Coronary artery (tissue), 2 donors: ENCODE measurements around the gene PLEKHO2.
"Not testable (repeated sequence)": the region's sequence is repeated elsewhere in the genome, so short reads cannot be mapped to it uniquely, and the experiment has no call there.

Experiments used
- DNase-seq: peaks from one replicate; pipeline ENCODE4 v3.0.0-alpha.2; 2017; ENCODE audit warnings: low spot score
- H3K27ac ChIP-seq, 2 donors: fragments of 200-600 bp; sonication (generic); one replicate each; pipeline ENCODE4 v1.5.1; 2016 to 2019
- H3K4me3 ChIP-seq: fragments of 200-600 bp; sonication (generic); 2 replicates; pipeline ENCODE4 v1.5.1; 2016; ENCODE audit warnings: mild to moderate bottlenecking, moderate library complexity
- TF ChIP-seq, protein P1 (sequence below): fragments of 200-600 bp; sonication (generic); IDR thresholded peaks from one replicate; pipeline ENCODE4 v1.5.1; 2019; ENCODE audit warnings: antibody characterized with exemption

Gene PLEKHO2

GRCh38 chr15:64813075-64813474 is 28.6 kb upstream of the PLEKHO2 start:
- Histone ChIP-seq H3K27ac (no peak overlapping the region), H3K4me3 (no peak overlapping the region)
- no peak for DNase-seq
- TF ChIP-seq, protein P1, sequence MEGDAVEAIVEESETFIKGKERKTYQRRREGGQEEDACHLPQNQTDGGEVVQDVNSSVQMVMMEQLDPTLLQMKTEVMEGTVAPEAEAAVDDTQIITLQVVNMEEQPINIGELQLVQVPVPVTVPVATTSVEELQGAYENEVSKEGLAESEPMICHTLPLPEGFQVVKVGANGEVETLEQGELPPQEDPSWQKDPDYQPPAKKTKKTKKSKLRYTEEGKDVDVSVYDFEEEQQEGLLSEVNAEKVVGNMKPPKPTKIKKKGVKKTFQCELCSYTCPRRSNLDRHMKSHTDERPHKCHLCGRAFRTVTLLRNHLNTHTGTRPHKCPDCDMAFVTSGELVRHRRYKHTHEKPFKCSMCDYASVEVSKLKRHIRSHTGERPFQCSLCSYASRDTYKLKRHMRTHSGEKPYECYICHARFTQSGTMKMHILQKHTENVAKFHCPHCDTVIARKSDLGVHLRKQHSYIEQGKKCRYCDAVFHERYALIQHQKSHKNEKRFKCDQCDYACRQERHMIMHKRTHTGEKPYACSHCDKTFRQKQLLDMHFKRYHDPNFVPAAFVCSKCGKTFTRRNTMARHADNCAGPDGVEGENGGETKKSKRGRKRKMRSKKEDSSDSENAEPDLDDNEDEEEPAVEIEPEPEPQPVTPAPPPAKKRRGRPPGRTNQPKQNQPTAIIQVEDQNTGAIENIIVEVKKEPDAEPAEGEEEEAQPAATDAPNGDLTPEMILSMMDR, result no peak

DNA sequence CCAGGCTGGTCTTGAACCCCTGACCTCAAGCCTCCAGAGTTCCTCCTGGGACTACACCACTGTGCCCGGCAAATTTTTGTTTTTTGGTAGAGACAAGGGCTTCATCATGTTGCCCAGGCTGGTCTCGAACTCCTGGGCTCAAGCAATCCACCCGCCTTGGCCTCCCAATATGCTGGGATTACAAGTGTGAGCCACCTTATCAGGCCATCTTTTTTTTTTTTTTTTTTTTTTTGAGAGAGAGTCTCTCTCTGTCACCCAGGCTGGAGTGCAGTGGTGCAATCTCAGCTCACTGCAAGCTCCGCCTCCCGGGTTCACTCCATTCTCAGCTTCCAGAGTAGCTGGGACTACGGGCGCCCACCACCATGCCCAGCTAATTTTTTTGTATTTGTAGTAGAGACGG is 27.4 kb upstream of the PLEKHO2 start:
- not testable (repeated sequence) for DNase-seq, H3K27ac ChIP-seq, H3K4me3 ChIP-seq

- DNase-seq, H3K27ac ChIP-seq, H3K4me3 ChIP-seq: not testable (repeated sequence)
Observed at GRCh38 chr15:64814965-64815364, 26.8 kb upstream of the PLEKHO2 start.

DNA sequence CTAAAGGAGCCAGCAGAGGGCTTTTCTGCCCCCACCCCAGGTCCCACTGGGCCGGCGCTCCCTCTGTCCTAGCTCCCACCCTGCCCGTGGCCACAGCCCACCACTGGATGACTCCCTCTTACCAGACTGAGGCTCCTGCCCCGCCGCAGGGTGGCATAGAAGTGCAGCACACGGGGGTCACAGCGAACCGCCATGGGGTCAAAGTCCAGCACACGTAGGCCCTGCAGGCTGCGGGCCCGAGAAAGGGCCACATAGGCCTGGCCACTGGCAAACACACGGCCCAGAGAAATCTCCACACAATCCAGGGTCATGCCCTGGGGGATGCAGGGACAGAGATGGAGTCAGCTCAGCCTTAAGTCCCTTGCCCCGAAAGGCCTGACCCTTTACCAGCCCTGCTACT is 25.3 kb upstream of the PLEKHO2 start:
- no peak for DNase-seq
- no peak overlapping the region for H3K27ac ChIP-seq
- H3K4me3 ChIP-seq, result no peak overlapping the region
- TF ChIP-seq, protein P1, result no peak

DNA sequence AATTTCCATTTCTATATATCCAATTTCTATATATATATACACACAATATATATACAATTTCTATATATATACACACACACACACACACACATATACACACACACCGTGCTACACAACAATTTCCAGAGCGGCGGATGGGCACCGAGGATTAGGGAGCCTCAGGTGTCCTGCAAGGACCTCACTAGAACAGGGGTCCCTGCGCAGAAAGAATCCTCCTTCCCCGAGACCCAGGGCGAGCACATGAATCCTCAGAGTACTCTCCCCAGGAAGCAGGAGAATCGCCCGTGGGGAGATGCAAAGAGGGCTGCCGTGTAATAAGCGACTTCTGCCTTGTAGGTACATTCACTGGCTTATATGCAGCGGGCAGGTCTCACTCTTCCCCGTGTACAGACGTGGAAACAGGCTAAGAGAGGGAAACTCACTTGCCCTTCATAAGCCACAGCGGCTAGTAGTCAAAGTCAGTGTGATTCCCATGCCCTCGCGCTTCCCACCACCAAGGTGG is 16.7 kb upstream of the PLEKHO2 start:
- TF ChIP-seq, protein P1, result no peak
- Histone ChIP-seq H3K27ac (peak overlapping the region in 1 of 2 donors; percentile 35), H3K4me3 (peak overlapping the region; percentile 71)
- DNase-seq, result no peak

DNA sequence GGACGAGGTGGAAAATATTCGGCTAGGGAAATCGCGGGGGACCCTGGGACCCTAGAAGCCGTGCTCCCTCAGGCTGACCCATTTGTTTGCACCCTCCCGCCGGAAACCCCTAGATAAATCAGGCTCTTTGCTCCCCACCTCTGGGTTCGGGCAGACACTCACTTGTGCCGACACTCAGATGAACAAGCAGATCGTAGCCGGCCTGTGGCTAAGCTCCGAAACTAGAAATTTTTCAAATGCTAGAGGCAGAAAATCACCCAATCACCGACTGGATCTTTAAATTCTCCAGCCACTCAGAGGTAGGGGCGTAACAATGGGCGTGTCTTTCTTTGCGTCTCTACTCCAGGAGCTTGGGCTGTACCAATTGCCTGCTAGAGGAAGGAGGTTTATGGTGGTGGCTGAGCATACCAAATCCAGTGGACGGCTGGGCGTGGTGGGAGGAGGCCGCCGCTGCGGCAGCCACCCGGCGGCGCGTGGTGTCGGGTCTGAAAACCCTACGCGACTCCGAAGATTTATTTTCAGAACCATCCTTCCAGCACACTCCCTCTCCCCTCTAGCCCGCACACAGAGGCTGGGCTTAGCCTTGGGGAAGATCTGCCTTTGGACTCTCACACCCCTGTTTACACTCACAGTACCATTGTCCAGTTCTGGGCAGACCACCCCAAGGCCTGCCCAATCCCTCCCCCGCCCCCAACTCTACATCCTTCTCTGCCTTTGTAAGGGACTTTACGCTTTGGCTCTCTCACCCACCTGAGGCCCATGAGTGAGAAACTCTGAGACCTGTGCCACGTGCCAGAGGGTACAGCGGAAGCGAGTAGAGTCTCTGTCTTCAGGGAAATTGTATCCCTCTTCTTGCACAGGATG is 16.1 kb upstream of the PLEKHO2 start, which contains the start of gene PIF1:
Gene PIF1 (minus strand): TSS at position 217 of the 864 bp plus-strand sequence. CDS start 1,312 bp downstream, outside the sequence.
- TF ChIP-seq, protein P1, result no peak
- H3K27ac ChIP-seq, result peak within 1 kb of the TSS; percentile 46 to 83
- H3K4me3 ChIP-seq, result peak within 1 kb of the TSS; percentile 75
- DNase-seq, result peak; percentile 95

DNA sequence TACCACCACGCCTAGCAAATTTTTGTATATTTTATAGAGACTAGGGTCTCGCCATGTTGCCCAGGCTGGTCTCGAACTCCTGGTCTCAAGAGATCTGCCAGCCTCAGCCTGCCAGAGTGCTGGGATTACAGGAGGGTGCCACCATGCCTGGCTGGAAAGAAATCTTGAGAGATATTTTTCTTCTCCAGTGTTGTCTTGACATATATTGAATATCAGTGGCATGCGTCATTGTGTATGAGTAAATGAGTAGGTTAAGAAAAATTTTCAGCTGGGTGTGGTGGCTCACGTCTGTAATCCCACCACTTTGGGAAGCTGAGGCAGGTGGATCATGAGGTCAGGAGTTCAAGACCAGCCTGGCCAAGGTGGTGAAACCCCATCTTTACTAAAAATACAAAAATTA is 12.7 kb upstream of the PLEKHO2 start:
- Histone ChIP-seq H3K4me3 (no peak overlapping the region), H3K27ac (no peak overlapping the region)
- TF ChIP-seq, protein P1, result no peak
- no peak for DNase-seq

DNA sequence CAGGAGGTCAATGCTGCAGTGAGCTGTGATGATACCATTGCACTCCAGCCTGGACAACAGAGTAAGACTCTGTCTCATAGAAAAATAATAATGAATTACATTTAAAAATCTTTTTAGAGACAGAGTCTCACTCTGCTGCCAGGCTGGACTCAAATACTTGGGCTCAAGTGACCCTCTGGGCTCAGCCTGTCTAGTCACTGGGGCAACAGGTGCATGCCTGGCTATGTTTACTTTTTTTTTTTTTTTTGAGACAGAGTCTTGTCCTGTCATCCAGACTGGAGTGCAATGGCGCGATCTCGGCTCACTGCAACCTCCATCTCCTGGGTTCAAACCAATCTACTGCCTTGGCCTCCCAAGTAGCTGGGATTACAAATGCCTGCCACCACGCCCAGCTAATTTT is 8.0 kb upstream of the PLEKHO2 start:
- Histone ChIP-seq H3K4me3 (no peak overlapping the region), H3K27ac (no peak overlapping the region)
- DNase-seq, result no peak
- TF ChIP-seq, protein P1, result no peak
